Caco-2 (cell line): ENCODE results near the gene DGKB. TPM values are rescaled to one million over a fixed set of nuclear protein-coding genes. Genes with fewer than 3 reads are reported as not detected.

Experiments
- BruUV-seq: library from RNA; stranded (reverse); fragments of 400-500 nt; replicated peaks from 2 replicates; lab custom pipeline; 2021; lab: Mats Ljungman, UMichigan
- CTCF ChIA-PET: fragments of 300-600 bp; sonication (Branson Sonifier 250); formaldehyde crosslinking; loops from one replicate; lab custom pipeline; 2022; ENCODE audit warnings: antibody characterized with exemption; lab: Charles Lee
- POLR2A ChIA-PET: fragments of 300-600 bp; sonication (Branson Sonifier 250); formaldehyde crosslinking; loops from one replicate; lab custom pipeline; 2022; ENCODE audit warnings: antibody characterized with exemption; lab: Charles Lee
- DNase-seq, 2 experiments: peaks; one replicate each; pipeline versions ENCODE4 v3.0.0 to v3.0.0-alpha.2; 2020 to 2022
- H3K27me3 ChIP-seq: replicated peaks from 2 replicates; pipeline ENCODE4 v1.6.0; 2011; ENCODE audit warnings: low read length; ENCODE audit not compliant: control insufficient read depth, insufficient read depth
- H3K36me3 ChIP-seq: 2 replicates; pipeline ENCODE4 v1.5.1; 2011; ENCODE audit warnings: low read length; ENCODE audit not compliant: control insufficient read depth, insufficient read depth
- H3K4me1 ChIP-seq: fragments of 250-450 bp; sonication (Bioruptor Pico); 2 replicates; pipeline ENCODE4 v1.5.1; 2020; ENCODE audit warnings: mild to moderate bottlenecking
- H3K4me3 ChIP-seq: 2 replicates; pipeline ENCODE4 v1.5.1; 2011; ENCODE audit warnings: low read depth, mild to moderate bottlenecking, control low read depth, low read length
- H3K9me3 ChIP-seq: fragments of 250-450 bp; sonication (Bioruptor Pico); 2 replicates; pipeline ENCODE4 v1.5.1; 2020; ENCODE audit warnings: mild to moderate bottlenecking, moderate library complexity
- H3K27ac Mint-ChIP-seq: one replicate; pipeline ENCODE4 v1.8.0; 2022; ENCODE audit warnings: mixed read lengths; ENCODE audit not compliant: unreplicated experiment
- H3K27me3 Mint-ChIP-seq: one replicate; pipeline ENCODE4 v1.8.0; 2022; ENCODE audit warnings: mixed read lengths; ENCODE audit not compliant: insufficient read depth, unreplicated experiment
- H3K36me3 Mint-ChIP-seq: one replicate; pipeline ENCODE4 v1.8.0; 2022; ENCODE audit warnings: mild to moderate bottlenecking, mixed read lengths; ENCODE audit not compliant: insufficient read depth, unreplicated experiment
- H3K4me1 Mint-ChIP-seq: one replicate; pipeline ENCODE4 v1.8.0; 2022; ENCODE audit warnings: low read depth, mixed read lengths; ENCODE audit not compliant: unreplicated experiment
- H3K4me3 Mint-ChIP-seq: one replicate; pipeline ENCODE4 v1.8.0; 2022; ENCODE audit warnings: mild to moderate bottlenecking, moderate library complexity, mixed read lengths; ENCODE audit not compliant: unreplicated experiment
- H3K9me3 Mint-ChIP-seq: one replicate; pipeline ENCODE4 v1.8.0; 2022; ENCODE audit warnings: mixed read lengths; ENCODE audit not compliant: unreplicated experiment
- intact Hi-C: fragments of 100-400 bp; cut with micrococcal nuclease; formaldehyde crosslinking; loops from one replicate; pipeline ENCODE4 v1.10.0; 2022; ENCODE audit not compliant: unreplicated experiment
- total RNA-seq: library from RNA; stranded (reverse); gene quantifications from 2 replicates; pipeline ENCODE4 v1.2.3, GENCODE V29; 2022
- TF ChIP-seq, protein P1 (sequence below), 2 experiments: fragments of 200-600 bp in 1 of 2; IDR thresholded peaks; 1 replicate in 1 of 2; 2 replicates in 1 of 2; pipeline versions ENCODE4 v1.5.1 to v1.8.0; 2011 to 2022; ENCODE audit warnings: antibody characterized with exemption in 1 of 2, control low read depth in 1 of 2, inconsistent platforms in 1 of 2, low read depth in 1 of 2, low read length in 1 of 2, mild to moderate bottlenecking in 1 of 2, moderate library complexity in 1 of 2; ENCODE audit not compliant: insufficient read depth in 1 of 2, severe bottlenecking in 1 of 2, unreplicated experiment in 1 of 2

DGKB gene
- total RNA-seq, 1 experiment from 2014 or later: 0.39 TPM

DNA sequence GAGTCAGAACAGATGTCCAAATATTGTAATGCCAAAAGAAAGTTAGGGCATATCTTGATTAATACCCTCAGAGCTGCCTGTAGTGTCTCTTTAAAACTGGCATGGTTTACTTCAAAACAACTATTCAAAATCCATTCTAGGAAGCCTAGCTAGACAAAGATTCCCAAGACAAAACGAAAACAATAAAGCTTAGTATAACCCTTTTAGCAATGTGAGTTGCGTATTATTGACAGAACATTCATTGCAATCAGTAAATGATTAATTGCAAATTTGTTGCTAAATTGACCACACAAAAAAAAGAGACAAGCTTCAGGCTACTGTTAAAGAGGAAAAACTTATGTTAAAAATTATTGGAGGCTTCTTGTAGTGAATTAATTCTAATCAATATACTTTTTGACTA, 406.9 kb downstream of the DGKB start:
- no peak for DNase-seq
- no peak overlapping the region for H3K4me3 ChIP-seq
- Mint-ChIP-seq H3K4me3 (no peak overlapping the region), H3K27me3 (no peaks in the 10 kb centered on the region), H3K27ac (no peak overlapping the region), H3K36me3 (no peaks in the 10 kb centered on the region), H3K4me1 (no peaks in the 10 kb centered on the region), H3K9me3 (no peaks in the 10 kb centered on the region)
- POLR2A ChIA-PET: no interaction called here
- intact Hi-C loops: no loop called here
- no TSS peak for BruUV-seq
- TF ChIP-seq, protein P1, sequence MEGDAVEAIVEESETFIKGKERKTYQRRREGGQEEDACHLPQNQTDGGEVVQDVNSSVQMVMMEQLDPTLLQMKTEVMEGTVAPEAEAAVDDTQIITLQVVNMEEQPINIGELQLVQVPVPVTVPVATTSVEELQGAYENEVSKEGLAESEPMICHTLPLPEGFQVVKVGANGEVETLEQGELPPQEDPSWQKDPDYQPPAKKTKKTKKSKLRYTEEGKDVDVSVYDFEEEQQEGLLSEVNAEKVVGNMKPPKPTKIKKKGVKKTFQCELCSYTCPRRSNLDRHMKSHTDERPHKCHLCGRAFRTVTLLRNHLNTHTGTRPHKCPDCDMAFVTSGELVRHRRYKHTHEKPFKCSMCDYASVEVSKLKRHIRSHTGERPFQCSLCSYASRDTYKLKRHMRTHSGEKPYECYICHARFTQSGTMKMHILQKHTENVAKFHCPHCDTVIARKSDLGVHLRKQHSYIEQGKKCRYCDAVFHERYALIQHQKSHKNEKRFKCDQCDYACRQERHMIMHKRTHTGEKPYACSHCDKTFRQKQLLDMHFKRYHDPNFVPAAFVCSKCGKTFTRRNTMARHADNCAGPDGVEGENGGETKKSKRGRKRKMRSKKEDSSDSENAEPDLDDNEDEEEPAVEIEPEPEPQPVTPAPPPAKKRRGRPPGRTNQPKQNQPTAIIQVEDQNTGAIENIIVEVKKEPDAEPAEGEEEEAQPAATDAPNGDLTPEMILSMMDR (IDR thresholded peaks at IDR 0.05; ENCODE audit: insufficient read depth in 1 of 2, low read depth in 1 of 2, low read length in 1 of 2, severe bottlenecking in 1 of 2, unreplicated experiment in 1 of 2): no peak
- H3K27me3 ChIP-seq: no peaks in the 10 kb centered on the region
- no peaks in the 10 kb centered on the region for H3K9me3 ChIP-seq
- no peaks in the 10 kb centered on the region for H3K4me1 ChIP-seq
- CTCF ChIA-PET: no interaction called here
- no peaks in the 10 kb centered on the region for H3K36me3 ChIP-seq

DNA sequence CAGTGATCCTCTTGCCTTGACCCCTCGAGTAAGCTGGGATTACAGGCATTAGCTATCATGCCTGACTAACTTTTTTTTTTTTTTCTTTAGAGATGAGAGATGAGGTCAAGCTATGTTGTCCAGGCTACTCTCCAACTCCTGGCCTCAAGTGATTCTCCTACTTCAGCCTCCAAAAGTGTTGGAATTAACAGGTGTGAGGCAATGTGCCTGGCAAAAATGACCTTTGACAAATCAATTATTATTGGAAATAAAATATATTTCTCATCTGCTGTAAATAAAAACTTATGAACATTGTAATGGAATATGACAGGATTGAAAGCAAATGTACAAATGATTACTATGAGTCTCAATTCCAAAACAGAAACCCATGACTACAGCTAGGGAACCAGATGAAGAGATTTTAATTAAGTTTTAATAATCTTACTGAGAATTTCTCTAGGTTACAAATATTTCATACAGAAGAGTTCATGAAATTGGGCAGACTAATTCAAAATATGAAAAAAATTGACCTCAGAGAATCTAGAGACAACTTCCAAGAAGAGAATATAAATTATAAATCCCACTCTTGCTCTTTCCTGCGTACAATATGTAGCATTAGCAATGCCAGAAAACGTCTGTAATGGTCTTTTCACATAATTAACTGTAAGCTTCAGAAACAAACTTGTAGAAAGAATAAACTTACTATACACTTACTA, 414.7 kb downstream of the DGKB start:
- no peak overlapping the region for H3K27ac Mint-ChIP-seq
- no peak overlapping the region for H3K4me3 Mint-ChIP-seq
- Histone ChIP-seq H3K9me3 (no peaks in the 10 kb centered on the region), H3K4me1 (no peaks in the 10 kb centered on the region), H3K27me3 (no peaks in the 10 kb centered on the region), H3K36me3 (no peaks in the 10 kb centered on the region), H3K4me3 (no peak overlapping the region)
- H3K4me1 Mint-ChIP-seq: no peaks in the 10 kb centered on the region
- no peaks in the 10 kb centered on the region for H3K9me3 Mint-ChIP-seq
- H3K27me3 Mint-ChIP-seq: no peaks in the 10 kb centered on the region
- BruUV-seq: no TSS peak
- intact Hi-C loops: no loop called here
- ChIA-PET CTCF (no interaction called here), POLR2A (no interaction called here)
- H3K36me3 Mint-ChIP-seq: no peaks in the 10 kb centered on the region
- TF ChIP-seq, protein P1 (IDR thresholded peaks at IDR 0.05; ENCODE audit: insufficient read depth in 1 of 2, low read depth in 1 of 2, low read length in 1 of 2, severe bottlenecking in 1 of 2, unreplicated experiment in 1 of 2): no peak
- no peak for DNase-seq

DNA sequence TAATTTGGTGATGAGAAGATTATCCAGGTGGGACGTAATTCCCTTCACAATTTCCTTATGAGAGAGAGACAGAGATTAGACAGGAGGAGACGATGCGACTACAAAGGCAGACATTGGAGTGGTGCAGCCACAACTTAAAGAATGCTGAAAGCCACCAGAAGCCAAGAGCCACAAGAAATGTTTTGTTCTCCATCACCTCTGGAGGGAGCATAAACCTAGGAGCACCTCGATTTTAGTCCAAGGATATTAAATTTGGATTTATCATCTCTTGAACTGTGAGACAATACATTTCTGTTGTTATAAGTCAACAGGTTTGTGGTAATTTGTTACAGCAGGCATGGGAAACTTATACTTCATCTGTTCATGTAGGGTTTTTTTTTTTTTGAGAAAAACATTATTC, 418.9 kb downstream of the DGKB start:
- H3K4me3 Mint-ChIP-seq: no peak overlapping the region
- no peak overlapping the region for H3K27ac Mint-ChIP-seq
- no peaks in the 10 kb centered on the region for H3K9me3 ChIP-seq
- no peaks in the 10 kb centered on the region for H3K36me3 Mint-ChIP-seq
- CTCF ChIA-PET: no interaction called here
- no peaks in the 10 kb centered on the region for H3K4me1 ChIP-seq
- DNase-seq: no peak
- H3K36me3 ChIP-seq: no peaks in the 10 kb centered on the region
- no peaks in the 10 kb centered on the region for H3K9me3 Mint-ChIP-seq
- no peak overlapping the region for H3K4me3 ChIP-seq
- H3K27me3 ChIP-seq: no peaks in the 10 kb centered on the region
- BruUV-seq: no TSS peak
- POLR2A ChIA-PET: no interaction called here
- H3K4me1 Mint-ChIP-seq: no peaks in the 10 kb centered on the region
- H3K27me3 Mint-ChIP-seq: no peaks in the 10 kb centered on the region
- TF ChIP-seq, protein P1 (IDR thresholded peaks at IDR 0.05; ENCODE audit: insufficient read depth in 1 of 2, low read depth in 1 of 2, low read length in 1 of 2, severe bottlenecking in 1 of 2, unreplicated experiment in 1 of 2): no peak
- intact Hi-C loops: loop anchor here (1.0 kb wide), 1 partner anchor 208 kb away; no protein-coding TSS in a partner anchor
